Panc1 (cell line): Measurements from ENCODE around the gene PAX7.

ENCODE experiments used
- POLR2AphosphoS5 ChIP-seq: IDR thresholded peaks from 2 replicates; pipeline ENCODE4 v1.6.1; 2012; ENCODE audit warnings: mild to moderate bottlenecking, low read depth, low read length, moderate library complexity
- REST ChIP-seq, 2 experiments: IDR thresholded peaks; 2 replicates each; pipeline ENCODE4 v1.6.1; 2011 to 2012; ENCODE audit warnings: low read depth in 2 of 2, control low read depth in 1 of 2, low read length in 1 of 2, mild to moderate bottlenecking in 1 of 2, moderate library complexity in 1 of 2; ENCODE audit not compliant: insufficient read depth in 1 of 2
- TF ChIP-seq, protein P1 (sequence below): fragments of 450-650 bp; IDR thresholded peaks from 2 replicates; pipeline ENCODE4 v1.5.1; 2017; ENCODE audit warnings: mild to moderate bottlenecking

- TF ChIP-seq, protein P1, sequence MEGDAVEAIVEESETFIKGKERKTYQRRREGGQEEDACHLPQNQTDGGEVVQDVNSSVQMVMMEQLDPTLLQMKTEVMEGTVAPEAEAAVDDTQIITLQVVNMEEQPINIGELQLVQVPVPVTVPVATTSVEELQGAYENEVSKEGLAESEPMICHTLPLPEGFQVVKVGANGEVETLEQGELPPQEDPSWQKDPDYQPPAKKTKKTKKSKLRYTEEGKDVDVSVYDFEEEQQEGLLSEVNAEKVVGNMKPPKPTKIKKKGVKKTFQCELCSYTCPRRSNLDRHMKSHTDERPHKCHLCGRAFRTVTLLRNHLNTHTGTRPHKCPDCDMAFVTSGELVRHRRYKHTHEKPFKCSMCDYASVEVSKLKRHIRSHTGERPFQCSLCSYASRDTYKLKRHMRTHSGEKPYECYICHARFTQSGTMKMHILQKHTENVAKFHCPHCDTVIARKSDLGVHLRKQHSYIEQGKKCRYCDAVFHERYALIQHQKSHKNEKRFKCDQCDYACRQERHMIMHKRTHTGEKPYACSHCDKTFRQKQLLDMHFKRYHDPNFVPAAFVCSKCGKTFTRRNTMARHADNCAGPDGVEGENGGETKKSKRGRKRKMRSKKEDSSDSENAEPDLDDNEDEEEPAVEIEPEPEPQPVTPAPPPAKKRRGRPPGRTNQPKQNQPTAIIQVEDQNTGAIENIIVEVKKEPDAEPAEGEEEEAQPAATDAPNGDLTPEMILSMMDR: no peak
- TF ChIP-seq POLR2AphosphoS5 (no peak), REST (IDR thresholded peaks at IDR 0.05; ENCODE audit: insufficient read depth in 1 of 2, low read depth in 2 of 2, low read length in 1 of 2) (no peak)
Measured at GRCh38 chr1:18765725-18766124, 135.1 kb downstream of the PAX7 start.
